ENCODE data around the gene DENND1C. TPM values are rescaled to one million over a fixed set of nuclear protein-coding genes. Genes with fewer than 3 reads are reported as not detected.
A peak's percentile ranks its signal among the peaks of the same experiment; 100 is the strongest.

DENND1C gene
- total and polyA plus RNA-seq, 2 of the 8 experiments (the other 6 are each of a cell fraction or from before 2014, with no cell fraction given): 3.6 to 4.0 TPM

DNA sequence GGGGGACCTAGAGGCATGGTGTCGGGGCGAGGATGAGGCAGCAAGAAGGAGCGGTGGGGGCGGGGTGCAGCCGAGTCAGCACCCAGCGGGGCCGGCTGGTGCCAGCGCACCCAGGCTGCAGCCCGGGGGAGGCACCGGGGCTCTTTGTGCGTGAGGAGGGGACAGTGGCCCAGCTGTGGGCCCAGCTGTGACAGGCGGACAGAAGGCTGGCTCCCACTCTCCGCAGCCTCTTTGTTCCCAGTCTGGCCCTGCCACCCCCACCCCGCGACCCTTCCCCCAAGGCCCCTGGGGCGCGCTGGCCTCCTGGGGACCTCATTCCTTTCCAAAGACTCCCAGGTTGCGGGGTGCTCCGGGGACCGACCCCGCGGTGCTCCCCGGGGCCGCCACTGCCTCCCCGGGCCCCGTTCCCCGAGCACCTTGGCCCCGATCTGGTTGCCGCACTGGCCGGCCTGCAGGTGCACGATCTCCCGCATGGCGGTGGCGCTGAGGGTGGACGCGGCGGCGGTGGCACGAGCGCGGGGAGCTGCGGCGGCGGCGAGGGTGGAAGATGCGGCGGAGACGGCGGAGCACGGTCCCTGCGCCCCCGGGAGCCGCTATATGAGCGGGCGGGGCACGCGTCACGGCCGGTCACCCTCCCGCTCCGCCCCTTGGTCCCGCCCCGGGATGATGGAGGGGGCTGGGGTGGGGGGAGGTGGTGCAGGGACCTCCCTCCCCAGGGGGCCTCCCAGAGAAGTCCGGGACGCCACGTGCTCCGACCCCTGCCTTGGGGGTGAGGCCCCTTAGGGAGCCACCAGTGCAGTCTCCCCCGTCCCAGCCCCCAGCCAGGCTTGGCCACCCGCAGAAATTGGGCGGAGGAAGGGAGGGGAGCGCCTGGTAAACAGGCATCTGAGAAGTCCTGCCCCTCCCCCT, 20.4 kb upstream of the DENND1C start, which contains the start of gene TUBB4A:
TSS of gene TUBB4A (minus strand) at position 570 of the 909 bp plus-strand sequence. CDS start at position 473, 97 bp downstream.
- H3K56ac ChIP-seq (replicated peaks; ENCODE audit: insufficient read length, low read depth, low read length): no peak within 1 kb of the TSS
- H3K79me1 ChIP-seq (ENCODE audit: low read depth, low read length): no peaks in the 10 kb centered on the region
- peak within 1 kb of the TSS; percentile 90 to 91 for H3K4me2 ChIP-seq (ENCODE audit: insufficient read depth in 1 of 2, low read depth in 2 of 2, low read length in 2 of 2)
- peak within 1 kb of the TSS; percentile 73; the same call in 1 of the 2 replicates for H2AFZ ChIP-seq (ENCODE audit: low read length)
- H3K18ac ChIP-seq (ENCODE audit: extremely low read depth, low read length): peak within 1 kb of the TSS; percentile 83
- no peak within 1 kb of the TSS; the same call in 1 of the 2 replicates for H2BK20ac ChIP-seq (ENCODE audit: low read length)
- no peaks in the 10 kb centered on the region for H3K9me3 ChIP-seq (ENCODE audit: insufficient read depth in 2 of 2, low read depth in 1 of 2, low read length in 1 of 2)
- peaks cover 0 to 8% (median 7%) of the 10 kb centered on the region in 4 experiments; a peak in 4 of 7 replicates for H3K27me3 ChIP-seq (replicated peaks in 1 of 4; ENCODE audit: control insufficient read depth in 3 of 4, extremely low read depth in 1 of 4, insufficient read depth in 3 of 4, low read length in 3 of 4)
- H3K36me3 ChIP-seq (ENCODE audit: control insufficient read depth in 2 of 4, insufficient read depth in 4 of 4, low read length in 3 of 4): no peaks in the 10 kb centered on the region
- H3K23me2 ChIP-seq (ENCODE audit: low read depth, low read length): peaks cover 10% of the 10 kb centered on the region
- H2AK5ac ChIP-seq (ENCODE audit: low read depth, low read length): no peak within 1 kb of the TSS
- H2BK5ac ChIP-seq (ENCODE audit: low read depth, low read length): peak within 1 kb of the TSS; percentile 35; the same call in 1 of the 2 replicates
- CTCF ChIA-PET (ENCODE audit: partially characterized antibody): interaction anchor here (0.6 to 4.8 kb wide), 3 partner anchors 20 to 1304 kb away, joined by 5 to 30 read pairs (median 6); partner anchors contain the start of gene DENND1C
- H3K27ac ChIP-seq (ENCODE audit: low read depth, low read length): no peak within 1 kb of the TSS
- peaks cover 0 to 10% (median 7%) of the 10 kb centered on the region in 4 experiments; a peak in 5 of 7 replicates for H3K4me1 ChIP-seq (replicated peaks in 1 of 4; ENCODE audit: control insufficient read depth in 3 of 4, insufficient read depth in 4 of 4, low read length in 3 of 4)
- peak within 1 kb of the TSS in 3 of 4 experiments; percentile 20 to 73 (median 34); a peak in 2 of 7 replicates for H3K9ac ChIP-seq (replicated peaks in 1 of 4; ENCODE audit: extremely low read depth in 1 of 4, low read depth in 3 of 4, low read length in 3 of 4)
- POLR2A ChIA-PET (ENCODE audit: partially characterized antibody): interaction anchor here (1.0 to 2.2 kb wide), 3 partner anchors 11 to 77 kb away, joined by 3 to 7 read pairs (median 4); partner anchors contain the start of gene KHSRP
- H4K91ac ChIP-seq (replicated peaks; ENCODE audit: insufficient read length, low read length): peak within 1 kb of the TSS; percentile 52
- H3K14ac ChIP-seq (ENCODE audit: insufficient read length): no peak within 1 kb of the TSS
- no peaks in the 10 kb centered on the region for H3K79me2 ChIP-seq (ENCODE audit: control insufficient read depth in 1 of 2, insufficient read depth in 2 of 2, low read length in 2 of 2)
- H2BK15ac ChIP-seq (ENCODE audit: low read length): no peak within 1 kb of the TSS; the same call in 1 of the 2 replicates
- DNase-seq (ENCODE audit: low read depth in 1 of 2, low spot score in 2 of 2) (peak in 1 of 2 experiments; percentile 75), FAIRE-seq (no peak)
- peak within 1 kb of the TSS; percentile 21 for H4K5ac ChIP-seq (ENCODE audit: insufficient read length, low read depth, low read length)
- no peaks in the 10 kb centered on the region for H4K20me1 ChIP-seq (replicated peaks in 1 of 2; ENCODE audit: control insufficient read depth in 1 of 2, insufficient read depth in 2 of 2, low read length in 2 of 2)
- H3K23ac ChIP-seq (ENCODE audit: insufficient read length): no peak within 1 kb of the TSS
- H2BK120ac ChIP-seq (replicated peaks; ENCODE audit: low read depth, low read length): no peak within 1 kb of the TSS
- H3K4me3 ChIP-seq (ENCODE audit: extremely low read depth in 1 of 4, insufficient read depth in 2 of 4, low read depth in 3 of 4, low read length in 4 of 4): peak within 1 kb of the TSS; percentile 44 to 86 (median 59)
- H4K8ac ChIP-seq (ENCODE audit: extremely low read depth, insufficient read depth, low read length): peak within 1 kb of the TSS; percentile 80
- H2BK12ac ChIP-seq (ENCODE audit: low read depth, low read length): peak within 1 kb of the TSS; percentile 71; the same call in 1 of the 2 replicates
- WGBS, 2 experiments (ENCODE audit: extremely low coverage in 1 of 2, insufficient coverage in 1 of 2, insufficient read length in 1 of 2, insufficient replicate concordance in 2 of 2, low coverage in 1 of 2, low lambda C conversion rate in 2 of 2, missing lambda C conversion rate in 1 of 2): 3% methylated on average over 34 of the region's 71 CpGs; no CpG with 5 or more reads in 1 of the 2 experiments
- no peak within 1 kb of the TSS for H3K4ac ChIP-seq (replicated peaks; ENCODE audit: insufficient read length, low read depth, low read length)
- TF ChIP-seq, protein P1, sequence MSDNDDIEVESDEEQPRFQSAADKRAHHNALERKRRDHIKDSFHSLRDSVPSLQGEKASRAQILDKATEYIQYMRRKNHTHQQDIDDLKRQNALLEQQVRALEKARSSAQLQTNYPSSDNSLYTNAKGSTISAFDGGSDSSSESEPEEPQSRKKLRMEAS (IDR thresholded peaks at IDR 0.05): peak; percentile 41
- peak; percentile 40; the same call in 1 of the 2 replicates for TF ChIP-seq PHF8 (conservative IDR thresholded peaks at IDR 0.05; ENCODE audit: low read depth, low read length)
- TF ChIP-seq TAF7 (optimal IDR thresholded peaks at IDR 0.05; ENCODE audit: borderline replicate concordance, low read depth, low read length): no peak
- no peak for TF ChIP-seq GABPA (IDR thresholded peaks at IDR 0.05; ENCODE audit: borderline replicate concordance, insufficient read depth, low read length)
- no peak for TF ChIP-seq MAFK (IDR thresholded peaks at IDR 0.05; ENCODE audit: low read depth, low read length)
- TF ChIP-seq, protein P2, sequence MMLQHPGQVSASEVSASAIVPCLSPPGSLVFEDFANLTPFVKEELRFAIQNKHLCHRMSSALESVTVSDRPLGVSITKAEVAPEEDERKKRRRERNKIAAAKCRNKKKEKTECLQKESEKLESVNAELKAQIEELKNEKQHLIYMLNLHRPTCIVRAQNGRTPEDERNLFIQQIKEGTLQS (IDR thresholded peaks at IDR 0.05; ENCODE audit: insufficient read depth, low read depth, low read length): no peak
- no peak for TF ChIP-seq GTF2F1 (IDR thresholded peaks at IDR 0.05; ENCODE audit: borderline replicate concordance, low read depth, low read length)
- peak; percentile 74 for TF ChIP-seq KDM4A (IDR thresholded peaks at IDR 0.05; ENCODE audit: low read depth, low read length, severe bottlenecking)
- 0 out of 2 replicates have a peak, but pooled peaks have one; percentile 28 for TF ChIP-seq TAF1 (IDR thresholded peaks at IDR 0.05; ENCODE audit: low read depth, low read length)
